NCI-H748 treated with DMSO at 0.1 percent for 48 hours (cell line): ENCODE measurements around the gene LSG1.
"Not testable (repeated sequence)": the region's sequence is repeated elsewhere in the genome, so short reads cannot be mapped to it uniquely, and the experiment has no call there.

ENCODE experiments used
- DNase-seq: peaks from one replicate; lab custom pipeline; 2025; lab: John Stamatoyannopoulos, UW

The LSG1 gene

GRCh38 chr3:194657439-194657838 is 14.6 kb downstream of the LSG1 start:
- DNase-seq = no peak

- no peak for DNase-seq
Observed at GRCh38 chr3:194654443-194654842, 17.5 kb downstream of the LSG1 start.

GRCh38 chr3:194647747-194648146 is 24.2 kb downstream of the LSG1 start:
- no peak for DNase-seq

GRCh38 chr3:194642769-194643168 is 29.2 kb downstream of the LSG1 start:
- no peak for DNase-seq

- DNase-seq = no peak
Observed at GRCh38 chr3:194640829-194641228, 31.2 kb downstream of the LSG1 start.

- DNase-seq = no peak
Observed at GRCh38 chr3:194638991-194639605, 32.9 kb downstream of the LSG1 start.

- no peak for DNase-seq
Observed at GRCh38 chr3:194637541-194638400, 34.2 kb downstream of the LSG1 start.

GRCh38 chr3:194637066-194637465 is 34.9 kb downstream of the LSG1 start:
- no peak for DNase-seq

- peak; percentile 57 for DNase-seq
Observed at GRCh38 chr3:194633349-194634004, 38.5 kb downstream of the LSG1 start, which contains the start of gene TMEM44. Gene TMEM44, minus strand, starts transcription at chr3:194633419. Its CDS starts 204 bp downstream, at chr3:194633215.

- no peak for DNase-seq
Observed at GRCh38 chr3:194632809-194633348, 39.1 kb downstream of the LSG1 start.

- DNase-seq = no peak
Observed at GRCh38 chr3:194632226-194632808, 39.7 kb downstream of the LSG1 start.

GRCh38 chr3:194631696-194632095 is 40.3 kb downstream of the LSG1 start:
- no peak for DNase-seq

- DNase-seq = not testable (repeated sequence)
Observed at GRCh38 chr3:194630681-194631080, 41.3 kb downstream of the LSG1 start.

GRCh38 chr3:194624956-194625355 is 47.0 kb downstream of the LSG1 start:
- no peak for DNase-seq

- DNase-seq = no peak
Observed at GRCh38 chr3:194623449-194624290, 48.3 kb downstream of the LSG1 start.

- DNase-seq = no peak
Observed at GRCh38 chr3:194622621-194623340, 49.2 kb downstream of the LSG1 start.

GRCh38 chr3:194621947-194622346 is 50.0 kb downstream of the LSG1 start:
- DNase-seq = no peak

- DNase-seq = no peak
Observed at GRCh38 chr3:194620196-194620595, 51.8 kb downstream of the LSG1 start.

- no peak for DNase-seq
Observed at GRCh38 chr3:194619741-194620140, 52.2 kb downstream of the LSG1 start.

GRCh38 chr3:194618858-194619608 is 53.0 kb downstream of the LSG1 start:
- no peak for DNase-seq
